Prostate gland (tissue), 2 donors: ENCODE data around the gene PNMA6A.

ENCODE experiments used
- CTCF ChIP-seq, 4 experiments: fragments of 200-600 bp in 2 of 4; fragments of 450-650 bp in 2 of 4; sonication (generic) in 2 of 4; IDR thresholded peaks; 1 replicate in 3 of 4; 2 replicates in 1 of 4; pipeline ENCODE4 v1.5.1; 2016 to 2019; ENCODE audit warnings: antibody characterized with exemption in 4 of 4, mild to moderate bottlenecking in 2 of 4, moderate library complexity in 2 of 4
- POLR2A ChIP-seq: fragments of 450-650 bp; IDR thresholded peaks from one replicate; pipeline ENCODE4 v1.6.1; 2016; ENCODE audit warnings: antibody characterized with exemption, mild to moderate bottlenecking
- POLR2AphosphoS5 ChIP-seq: sonication (generic); formaldehyde crosslinking; IDR thresholded peaks from one replicate; pipeline ENCODE4 v1.6.1; 2017; ENCODE audit warnings: antibody characterized with exemption

GRCh38 chrX:153074935-153075334, 2.7 kb downstream of the PNMA6A start:
- TF ChIP-seq CTCF (IDR thresholded peaks at IDR 0.05) (no peak), POLR2A (no peak), POLR2AphosphoS5 (no peak)
